Measurements from ENCODE around the gene TCF20. TPM values are rescaled to one million over a fixed set of nuclear protein-coding genes. Genes with fewer than 3 reads are reported as not detected.

TCF20 gene
- total and polyA plus RNA-seq, 12 donors = 4.2 to 18.8 (median 14.0) TPM

DNA sequence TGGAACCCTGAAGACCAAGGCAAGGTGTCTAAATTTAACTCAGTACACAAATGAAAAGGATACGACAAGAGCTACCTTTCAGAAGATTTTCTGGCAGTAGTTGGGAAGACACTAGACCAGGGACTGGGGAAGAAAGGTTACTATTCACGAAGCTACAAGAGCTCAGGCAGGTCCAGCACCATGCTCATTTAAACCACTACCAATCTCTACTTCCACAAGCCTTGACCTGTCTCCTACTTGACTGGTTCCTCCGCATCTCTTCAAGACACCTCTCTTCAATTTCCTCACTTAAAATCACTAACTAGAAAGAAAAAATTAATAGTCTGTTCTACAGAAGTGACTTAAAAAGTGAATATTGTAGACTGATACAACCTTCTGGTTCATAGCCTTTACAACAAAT is 22.9 kb downstream of the TCF20 start:
- Histone ChIP-seq H3K9me3 (no peaks in the 10 kb centered on the region), H3K4me3 (no peak overlapping the region), H3K36me3 (no peaks in the 10 kb centered on the region), H3K4me1 (peaks cover 0 to 13% (median 0%) of the 10 kb centered on the region in 9 donors), H3K27ac (no peak overlapping the region), H3K27me3 (no peaks in the 10 kb centered on the region)
- ATAC-seq = no peak
- intact Hi-C loops (cut with DNase I) = no loop called here
- TF ChIP-seq, protein P1, sequence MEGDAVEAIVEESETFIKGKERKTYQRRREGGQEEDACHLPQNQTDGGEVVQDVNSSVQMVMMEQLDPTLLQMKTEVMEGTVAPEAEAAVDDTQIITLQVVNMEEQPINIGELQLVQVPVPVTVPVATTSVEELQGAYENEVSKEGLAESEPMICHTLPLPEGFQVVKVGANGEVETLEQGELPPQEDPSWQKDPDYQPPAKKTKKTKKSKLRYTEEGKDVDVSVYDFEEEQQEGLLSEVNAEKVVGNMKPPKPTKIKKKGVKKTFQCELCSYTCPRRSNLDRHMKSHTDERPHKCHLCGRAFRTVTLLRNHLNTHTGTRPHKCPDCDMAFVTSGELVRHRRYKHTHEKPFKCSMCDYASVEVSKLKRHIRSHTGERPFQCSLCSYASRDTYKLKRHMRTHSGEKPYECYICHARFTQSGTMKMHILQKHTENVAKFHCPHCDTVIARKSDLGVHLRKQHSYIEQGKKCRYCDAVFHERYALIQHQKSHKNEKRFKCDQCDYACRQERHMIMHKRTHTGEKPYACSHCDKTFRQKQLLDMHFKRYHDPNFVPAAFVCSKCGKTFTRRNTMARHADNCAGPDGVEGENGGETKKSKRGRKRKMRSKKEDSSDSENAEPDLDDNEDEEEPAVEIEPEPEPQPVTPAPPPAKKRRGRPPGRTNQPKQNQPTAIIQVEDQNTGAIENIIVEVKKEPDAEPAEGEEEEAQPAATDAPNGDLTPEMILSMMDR (IDR thresholded peaks at IDR 0.05) = no peak
- WGBS, 2 donors = 93 to 96% methylated on average over 3 of the region's 3 CpGs
- no peak for DNase-seq

DNA sequence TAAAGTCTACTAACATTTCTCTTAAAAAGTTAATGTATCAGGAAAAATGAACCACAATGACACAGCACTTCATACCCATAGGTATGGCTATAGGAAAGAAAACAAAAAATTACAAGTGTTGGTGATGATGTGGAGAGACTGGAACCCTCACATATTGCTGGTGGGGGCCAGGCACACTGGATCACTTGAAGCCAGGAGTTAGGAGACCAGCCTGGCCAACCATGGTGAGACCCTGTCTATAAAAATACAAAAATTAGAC is 26.7 kb downstream of the TCF20 start:
- ATAC-seq (no peak), DNase-seq (no peak)
- Histone ChIP-seq H3K27ac (no peak overlapping the region), H3K9me3 (peaks cover 0 to 3% (median 0%) of the 10 kb centered on the region in 11 donors), H3K36me3 (no peaks in the 10 kb centered on the region), H3K27me3 (no peaks in the 10 kb centered on the region), H3K4me1 (peaks cover 0 to 2% (median 0%) of the 10 kb centered on the region in 9 donors), H3K4me3 (no peak overlapping the region)
- TF ChIP-seq, protein P1 (IDR thresholded peaks at IDR 0.05) = no peak
- intact Hi-C loops (cut with DNase I) = no loop called here

DNA sequence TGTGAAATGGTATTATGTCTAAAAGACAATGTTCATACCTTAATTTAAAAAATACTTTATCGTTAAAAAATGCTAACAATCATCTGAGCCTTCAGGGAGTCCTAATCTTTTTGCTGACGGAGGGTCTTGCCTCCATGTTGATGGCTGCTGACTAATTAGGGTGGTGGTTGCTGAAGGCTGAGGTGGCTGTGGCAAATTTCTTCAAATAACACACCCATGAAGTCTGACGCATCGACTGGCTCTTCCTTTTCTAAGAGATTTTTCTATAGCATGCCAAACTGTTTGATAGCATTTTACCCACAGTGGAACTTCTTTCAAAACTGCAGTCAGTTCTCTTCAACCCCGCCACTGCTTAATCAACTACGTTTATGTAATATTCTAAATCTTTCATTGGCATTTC is 33.6 kb downstream of the TCF20 start:
- H3K36me3 ChIP-seq = no peaks in the 10 kb centered on the region
- H3K9me3 ChIP-seq = peaks cover 0 to 20% (median 3%) of the 10 kb centered on the region in 11 donors
- H3K4me1 ChIP-seq = peaks cover 0 to 3% (median 0%) of the 10 kb centered on the region in 9 donors
- no peak overlapping the region for H3K27ac ChIP-seq
- no peaks in the 10 kb centered on the region for H3K27me3 ChIP-seq
- WGBS, 2 donors = 96 to 97% methylated on average over 6 of the region's 6 CpGs
- intact Hi-C loops (cut with DNase I) = no loop called here
- DNase-seq (no peak), ATAC-seq (no peak)
- H3K4me3 ChIP-seq = no peak overlapping the region
- TF ChIP-seq, protein P1 (IDR thresholded peaks at IDR 0.05) = no peak

DNA sequence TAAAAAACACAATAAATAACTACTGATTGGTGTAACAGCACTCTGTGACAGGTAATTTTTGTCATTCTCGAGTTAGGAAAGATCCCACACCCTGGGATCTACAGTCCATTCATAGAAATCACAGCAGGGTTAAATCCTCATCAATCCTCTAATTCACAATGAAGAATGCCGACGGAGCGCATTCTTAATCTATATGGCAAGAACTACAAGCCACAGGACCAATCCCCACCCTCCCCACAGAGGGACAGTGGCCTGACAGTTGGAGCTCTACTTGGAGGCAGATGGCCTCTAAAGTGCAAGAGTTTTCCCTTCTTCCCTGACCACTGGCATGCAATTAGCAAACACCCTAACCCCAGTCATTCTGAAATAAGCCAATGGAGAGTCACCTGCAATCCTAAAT is 34.2 kb downstream of the TCF20 start:
- Histone ChIP-seq H3K27ac (no peak overlapping the region), H3K36me3 (no peaks in the 10 kb centered on the region), H3K9me3 (peaks cover 0 to 20% (median 3%) of the 10 kb centered on the region in 11 donors), H3K27me3 (no peaks in the 10 kb centered on the region), H3K4me3 (no peak overlapping the region), H3K4me1 (peaks cover 0 to 3% (median 0%) of the 10 kb centered on the region in 9 donors)
- intact Hi-C loops (cut with DNase I) = no loop called here
- 94 to 95% methylated on average over 4 of the region's 4 CpGs for WGBS, 2 donors
- TF ChIP-seq, protein P1 (IDR thresholded peaks at IDR 0.05) = no peak
- DNase-seq (no peak), ATAC-seq (no peak)

DNA sequence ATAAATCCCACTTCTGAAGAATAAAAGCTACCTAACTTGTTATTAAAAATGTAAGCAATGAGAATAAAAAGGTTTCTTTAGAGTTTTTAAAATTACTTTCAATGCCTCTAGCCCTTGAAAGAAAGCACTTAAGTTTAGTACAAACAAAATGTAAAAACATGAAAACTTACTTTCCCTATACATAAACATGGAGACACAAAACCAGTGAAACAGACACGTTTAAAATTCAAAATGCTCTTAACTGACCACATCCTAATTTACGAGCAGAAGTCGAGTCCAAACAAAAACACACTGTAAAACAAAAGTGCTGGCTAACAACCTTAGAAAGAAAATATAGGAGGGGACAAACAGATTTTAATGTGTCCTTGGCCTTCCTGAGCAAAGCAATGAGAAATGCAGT is 36.6 kb downstream of the TCF20 start:
- Histone ChIP-seq H3K27me3 (no peaks in the 10 kb centered on the region), H3K9me3 (peaks cover 0 to 17% (median 3%) of the 10 kb centered on the region in 11 donors), H3K4me1 (peaks cover 0 to 20% (median 17%) of the 10 kb centered on the region in 9 donors), H3K27ac (no peak overlapping the region), H3K36me3 (no peaks in the 10 kb centered on the region), H3K4me3 (no peak overlapping the region)
- WGBS, 2 donors = 73 to 80% methylated on average over 3 of the region's 3 CpGs
- ATAC-seq = no peak
- no peak for DNase-seq
- intact Hi-C loops (cut with DNase I) = no loop called here
- TF ChIP-seq, protein P1 (IDR thresholded peaks at IDR 0.05) = no peak
